ENCODE data around the gene ZDHHC23.

ZDHHC23 gene

GRCh38 chr3:113963879-113964278, 16.1 kb downstream of the ZDHHC23 start:
- ChIA-PET POLR2A (no interaction called here), CTCF (interaction anchor here (0.6 kb wide), 1 partner anchor 218 kb away, joined by 3 read pairs; no protein-coding TSS in a partner anchor)
- Histone ChIP-seq H3K27ac (ENCODE audit: extremely low read depth, low read depth, low read length) (no peak overlapping the region), H3K36me3 (ENCODE audit: control insufficient read depth in 2 of 2, insufficient read depth in 1 of 2, low read length in 2 of 2) (peaks cover 0 to 18% of the 10 kb centered on the region in 2 experiments; a peak in 1 of 3 replicates), H3K4me1 (ENCODE audit: control insufficient read depth, insufficient read depth, low read length) (no peaks in the 10 kb centered on the region), H3K4me3 (ENCODE audit: low read depth, low read length) (no peak overlapping the region), H3K9me3 (ENCODE audit: control insufficient read depth, insufficient read depth, low read depth, low read length) (no peaks in the 10 kb centered on the region)
- no peak for TF ChIP-seq ZNF707 (tag by site-specific recombination; IDR thresholded peaks at IDR 0.05)
- TF ChIP-seq ZNF202 (tag by site-specific recombination; IDR thresholded peaks at IDR 0.05; ENCODE audit: borderline replicate concordance) = no peak
- no peak for TF ChIP-seq HOXA7 (CRISPR knock-in tag; IDR thresholded peaks at IDR 0.05; ENCODE audit: borderline replicate concordance)
- TF ChIP-seq ATF2 (tag by site-specific recombination; IDR thresholded peaks at IDR 0.05; ENCODE audit: low read depth) = no peak
- no peak for TF ChIP-seq REPIN1 (tag by site-specific recombination; IDR thresholded peaks at IDR 0.05; ENCODE audit: low read depth)
- no peak for TF ChIP-seq ZNF48 (tag by site-specific recombination; IDR thresholded peaks at IDR 0.05)
- TF ChIP-seq ZNF529 (tag by site-specific recombination; IDR thresholded peaks at IDR 0.05; ENCODE audit: insufficient replicate concordance) = no peak
- no peak for TF ChIP-seq ZBTB17 (tag by site-specific recombination; IDR thresholded peaks at IDR 0.05)
- TF ChIP-seq ZNF701 (tag by site-specific recombination; IDR thresholded peaks at IDR 0.05) = no peak
- TF ChIP-seq ZNF239 (tag by site-specific recombination; IDR thresholded peaks at IDR 0.05) = no peak
- TF ChIP-seq ZNF580 (tag by site-specific recombination; IDR thresholded peaks at IDR 0.05) = no peak
- no peak for TF ChIP-seq ZBTB48 (tag by site-specific recombination; IDR thresholded peaks at IDR 0.05)

GRCh38 chr3:113966172-113966571, 18.4 kb downstream of the ZDHHC23 start:
- POLR2A ChIA-PET = no interaction called here
- Histone ChIP-seq H3K27ac (ENCODE audit: extremely low read depth, low read depth, low read length) (no peak overlapping the region), H3K36me3 (ENCODE audit: control insufficient read depth in 2 of 2, insufficient read depth in 1 of 2, low read length in 2 of 2) (peaks cover 0 to 5% of the 10 kb centered on the region in 2 experiments; a peak in 1 of 3 replicates), H3K4me3 (ENCODE audit: low read depth, low read length) (no peak overlapping the region), H3K9me3 (ENCODE audit: control insufficient read depth, insufficient read depth, low read depth, low read length) (no peaks in the 10 kb centered on the region), H3K4me1 (ENCODE audit: control insufficient read depth, insufficient read depth, low read length) (no peaks in the 10 kb centered on the region)
- TF ChIP-seq ZEB2 (tag by site-specific recombination; IDR thresholded peaks at IDR 0.05) (no peak), ZNF280C (tag by site-specific recombination; IDR thresholded peaks at IDR 0.05) (no peak)
- CTCF ChIA-PET = no interaction called here

GRCh38 chr3:113968986-113969385, 21.2 kb downstream of the ZDHHC23 start:
- Histone ChIP-seq H3K4me1 (ENCODE audit: control insufficient read depth, insufficient read depth, low read length) (no peaks in the 10 kb centered on the region), H3K27ac (ENCODE audit: extremely low read depth, low read depth, low read length) (no peak overlapping the region), H3K4me3 (ENCODE audit: low read depth, low read length) (no peak overlapping the region), H3K36me3 (ENCODE audit: control insufficient read depth in 2 of 2, insufficient read depth in 1 of 2, low read length in 2 of 2) (peaks cover 0 to 2% of the 10 kb centered on the region in 2 experiments; a peak in 1 of 3 replicates), H3K9me3 (ENCODE audit: control insufficient read depth, insufficient read depth, low read depth, low read length) (no peaks in the 10 kb centered on the region)
- CTCF ChIA-PET = no interaction called here
- no peak for TF ChIP-seq ZNF560 (tag by site-specific recombination; IDR thresholded peaks at IDR 0.05; ENCODE audit: borderline replicate concordance)
- POLR2A ChIA-PET = no interaction called here

- POLR2A ChIA-PET = no interaction called here
- H3K9me3 ChIP-seq (ENCODE audit: control insufficient read depth, insufficient read depth, low read depth, low read length) = no peaks in the 10 kb centered on the region
- no peak overlapping the region for H3K27ac ChIP-seq (ENCODE audit: extremely low read depth, low read depth, low read length)
- no peak overlapping the region for H3K4me3 ChIP-seq (ENCODE audit: low read depth, low read length)
- H3K36me3 ChIP-seq (ENCODE audit: control insufficient read depth in 2 of 2, insufficient read depth in 1 of 2, low read length in 2 of 2) = peaks cover 0 to 2% of the 10 kb centered on the region in 2 experiments; a peak in 1 of 3 replicates
- CTCF ChIA-PET = no interaction called here
- no peaks in the 10 kb centered on the region for H3K4me1 ChIP-seq (ENCODE audit: control insufficient read depth, insufficient read depth, low read length)
- no peak for TF ChIP-seq EGR2 (tag by site-specific recombination; IDR thresholded peaks at IDR 0.05; ENCODE audit: low read depth)
- TF ChIP-seq KLF17 (tag by site-specific recombination; IDR thresholded peaks at IDR 0.05) = no peak
- TF ChIP-seq ZNF645 (tag by site-specific recombination; IDR thresholded peaks at IDR 0.05) = no peak
- TF ChIP-seq ZSCAN16 (tag by site-specific recombination; IDR thresholded peaks at IDR 0.05) = no peak
- TF ChIP-seq ZNF426 (tag by site-specific recombination; IDR thresholded peaks at IDR 0.05) = no peak
- no peak for TF ChIP-seq INSM2 (tag by site-specific recombination; IDR thresholded peaks at IDR 0.05)
Observed at GRCh38 chr3:113977822-113978221, 30.0 kb downstream of the ZDHHC23 start.

Data from HEK293 (cell line).